Tibial nerve (tissue), 4 donors: ENCODE measurements around the gene ERBIN. TPM values are rescaled to one million over a fixed set of nuclear protein-coding genes. Genes with fewer than 3 reads are reported as not detected.

Experiments used
- DNase-seq, 2 donors: peaks; one replicate each; pipeline ENCODE4 v3.0.0-alpha.2; 2019; ENCODE audit warnings: low spot score in 2 of 2
- H3K27ac ChIP-seq, 4 donors: fragments of 200-600 bp; sonication (generic) in 3 of 4; one replicate each; pipeline ENCODE4 v1.5.1; 2017 to 2019; ENCODE audit warnings: mild to moderate bottlenecking in 1 of 4
- H3K27me3 ChIP-seq, 2 donors: fragments of 200-600 bp; sonication (generic) in 1 of 2; one replicate each; pipeline versions ENCODE4 v1.5.1 to v1.6.0; 2017 to 2019
- H3K36me3 ChIP-seq, 3 donors: fragments of 200-600 bp; sonication (generic); one replicate each; pipeline ENCODE4 v1.5.1; 2018 to 2019
- H3K4me1 ChIP-seq, 4 donors: fragments of 200-600 bp; sonication (generic) in 3 of 4; one replicate each; pipeline ENCODE4 v1.5.1; 2017 to 2019
- H3K4me3 ChIP-seq, 4 donors: fragments of 200-600 bp; sonication (generic) in 3 of 4; one replicate each; pipeline ENCODE4 v1.5.1; 2017 to 2019; ENCODE audit warnings: mild to moderate bottlenecking in 1 of 4, moderate library complexity in 1 of 4
- H3K9me3 ChIP-seq, 4 donors: fragments of 200-600 bp; sonication (generic) in 3 of 4; one replicate each; pipeline ENCODE4 v1.5.1; 2017 to 2019
- EP300 ChIP-seq, 2 donors: sonication (generic); formaldehyde crosslinking; IDR thresholded peaks; one replicate each; pipeline ENCODE4 v1.6.1; 2017; ENCODE audit warnings: antibody characterized with exemption in 2 of 2, mild to moderate bottlenecking in 1 of 2
- POLR2A ChIP-seq, 2 donors: fragments of 450-650 bp; IDR thresholded peaks; one replicate each; pipeline ENCODE4 v1.6.1; 2017; ENCODE audit warnings: antibody characterized with exemption in 2 of 2, mild to moderate bottlenecking in 2 of 2, moderate library complexity in 2 of 2
- WGBS, 2 donors: methylation state at CpG; one replicate each; pipeline ENCODE4 v1.1.5; 2018; 5-methylcytosine and 5-hydroxymethylcytosine counted together
- total RNA-seq, 4 donors: library from RNA; depleted of rRNA; stranded (reverse); fragments of >200 nt; gene quantifications; one replicate each; pipeline ENCODE4 v1.1.0, GENCODE V29; 2016
- TF ChIP-seq, protein P1 (sequence below), 5 experiments: fragments of 200-600 bp in 3 of 5; fragments of 450-650 bp in 2 of 5; sonication (generic) in 3 of 5; IDR thresholded peaks; one replicate each; pipeline ENCODE4 v1.5.1; 2016 to 2019; ENCODE audit warnings: antibody characterized with exemption in 5 of 5, mild to moderate bottlenecking in 3 of 5, moderate library complexity in 2 of 5

ERBIN gene
- total RNA-seq, 4 donors from 2014 or later = 59.6 to 81.1 (median 66.5) TPM

DNA sequence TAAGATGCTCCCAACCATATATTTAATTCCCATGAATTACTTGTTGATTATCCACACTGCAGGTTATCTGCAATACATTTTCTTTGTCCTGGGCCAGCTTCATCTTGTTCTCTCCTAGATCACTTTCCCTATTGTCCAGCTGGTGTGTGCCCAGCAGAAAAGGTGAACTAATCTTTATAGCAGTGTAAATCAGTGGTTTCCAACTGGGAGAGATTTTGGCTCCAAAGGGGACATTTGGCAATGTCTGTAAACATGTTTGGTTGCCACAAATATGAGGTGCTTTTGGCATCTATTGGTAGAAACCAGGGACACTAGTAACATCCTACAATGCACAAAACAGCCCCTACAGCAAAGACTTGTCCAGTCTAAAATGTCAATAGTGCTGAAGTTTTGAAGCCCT is 20.1 kb upstream of the ERBIN start:
- Histone ChIP-seq H3K4me1 (no peaks in the 10 kb centered on the region), H3K9me3 (no peaks in the 10 kb centered on the region), H3K4me3 (no peak overlapping the region), H3K36me3 (no peaks in the 10 kb centered on the region), H3K27me3 (no peaks in the 10 kb centered on the region), H3K27ac (no peak overlapping the region)
- TF ChIP-seq, protein P1, sequence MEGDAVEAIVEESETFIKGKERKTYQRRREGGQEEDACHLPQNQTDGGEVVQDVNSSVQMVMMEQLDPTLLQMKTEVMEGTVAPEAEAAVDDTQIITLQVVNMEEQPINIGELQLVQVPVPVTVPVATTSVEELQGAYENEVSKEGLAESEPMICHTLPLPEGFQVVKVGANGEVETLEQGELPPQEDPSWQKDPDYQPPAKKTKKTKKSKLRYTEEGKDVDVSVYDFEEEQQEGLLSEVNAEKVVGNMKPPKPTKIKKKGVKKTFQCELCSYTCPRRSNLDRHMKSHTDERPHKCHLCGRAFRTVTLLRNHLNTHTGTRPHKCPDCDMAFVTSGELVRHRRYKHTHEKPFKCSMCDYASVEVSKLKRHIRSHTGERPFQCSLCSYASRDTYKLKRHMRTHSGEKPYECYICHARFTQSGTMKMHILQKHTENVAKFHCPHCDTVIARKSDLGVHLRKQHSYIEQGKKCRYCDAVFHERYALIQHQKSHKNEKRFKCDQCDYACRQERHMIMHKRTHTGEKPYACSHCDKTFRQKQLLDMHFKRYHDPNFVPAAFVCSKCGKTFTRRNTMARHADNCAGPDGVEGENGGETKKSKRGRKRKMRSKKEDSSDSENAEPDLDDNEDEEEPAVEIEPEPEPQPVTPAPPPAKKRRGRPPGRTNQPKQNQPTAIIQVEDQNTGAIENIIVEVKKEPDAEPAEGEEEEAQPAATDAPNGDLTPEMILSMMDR (IDR thresholded peaks at IDR 0.05) = no peak
- DNase-seq = no peak

DNA sequence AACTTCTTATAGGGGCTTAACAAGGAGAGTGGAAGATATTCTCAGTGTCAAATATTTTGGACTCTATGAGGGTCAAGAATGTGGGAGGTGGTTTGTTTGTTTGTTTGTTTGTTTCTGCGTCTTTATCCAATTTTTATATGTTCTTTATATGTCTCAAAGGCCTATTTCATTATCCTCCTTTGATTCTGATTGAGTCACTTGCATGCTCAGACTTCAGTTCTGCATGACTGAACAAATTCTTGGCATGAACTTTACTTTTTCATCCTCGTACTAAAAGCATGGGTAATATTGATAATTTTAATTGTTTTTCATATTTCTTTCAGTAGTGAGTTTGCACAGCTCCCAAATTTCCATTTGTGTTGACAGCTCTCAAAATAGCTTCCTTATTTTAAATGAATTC is 19.2 kb upstream of the ERBIN start:
- WGBS, 2 donors = 35 to 44% methylated on average over 2 of the region's 2 CpGs
- H3K36me3 ChIP-seq = no peaks in the 10 kb centered on the region
- TF ChIP-seq EP300 (IDR thresholded peaks at IDR 0.05) = no peak
- TF ChIP-seq, protein P1 (IDR thresholded peaks at IDR 0.05) = no peak
- no peak for TF ChIP-seq POLR2A (IDR thresholded peaks at IDR 0.05)
- no peak overlapping the region for H3K4me3 ChIP-seq
- no peaks in the 10 kb centered on the region for H3K4me1 ChIP-seq
- no peak overlapping the region for H3K27ac ChIP-seq
- H3K27me3 ChIP-seq = no peaks in the 10 kb centered on the region
- H3K9me3 ChIP-seq = no peaks in the 10 kb centered on the region
- DNase-seq = no peak

DNA sequence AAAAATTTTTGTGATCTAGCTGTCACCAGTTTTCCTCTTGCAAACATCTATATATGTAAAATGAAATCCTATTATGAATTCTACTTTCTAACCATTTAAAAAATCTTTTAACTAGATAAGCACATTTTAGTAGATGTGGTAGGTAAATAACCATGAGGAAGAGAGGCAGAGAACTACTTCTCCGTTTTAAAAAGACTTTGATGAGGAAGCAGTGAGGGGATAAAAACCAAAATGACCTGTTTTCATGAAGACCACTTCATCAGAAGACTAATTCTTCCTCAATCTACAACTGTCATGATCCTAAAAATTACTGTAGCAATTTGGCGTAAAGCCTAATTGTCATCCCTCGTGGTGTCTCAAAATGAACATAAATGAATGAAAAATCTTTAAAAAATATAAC is 15.7 kb upstream of the ERBIN start:
- H3K27ac ChIP-seq = no peak overlapping the region
- WGBS, 2 donors = 72 to 73% methylated on average over 3 of the region's 3 CpGs
- TF ChIP-seq, protein P1 (IDR thresholded peaks at IDR 0.05) = no peak
- TF ChIP-seq EP300 (IDR thresholded peaks at IDR 0.05) (no peak), POLR2A (IDR thresholded peaks at IDR 0.05) (no peak)

DNA sequence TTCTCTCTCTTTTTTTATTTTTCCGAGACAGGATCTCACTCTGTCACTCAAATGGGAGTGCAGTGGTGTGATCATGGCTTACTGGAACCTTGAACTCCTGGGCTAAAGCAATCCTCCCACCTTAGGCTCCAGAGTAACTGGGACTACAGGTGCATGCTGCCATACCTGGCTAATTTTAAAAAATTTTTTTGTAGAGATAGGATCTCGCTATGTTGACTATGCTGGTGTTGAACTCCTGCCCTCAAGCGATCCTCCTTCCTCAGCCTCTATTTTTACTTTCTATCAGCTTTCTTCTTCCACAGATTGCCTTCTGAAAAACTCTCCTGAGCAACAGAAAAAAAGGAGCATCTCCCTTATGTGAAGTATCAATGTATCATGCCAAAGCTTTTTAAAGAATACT is 14.1 kb upstream of the ERBIN start:
- no peaks in the 10 kb centered on the region for H3K27me3 ChIP-seq
- TF ChIP-seq, protein P1 (IDR thresholded peaks at IDR 0.05) = no peak
- TF ChIP-seq EP300 (IDR thresholded peaks at IDR 0.05) (no peak), POLR2A (IDR thresholded peaks at IDR 0.05) (no peak)
- no peaks in the 10 kb centered on the region for H3K36me3 ChIP-seq
- H3K4me1 ChIP-seq = peaks cover 0 to 24% (median 0%) of the 10 kb centered on the region in 4 donors
- WGBS, 2 donors = 95 to 98% methylated on average over 3 of the region's 3 CpGs
- no peak for DNase-seq
- H3K9me3 ChIP-seq = no peaks in the 10 kb centered on the region
- H3K27ac ChIP-seq = peak overlapping the region in 2 of 4 donors; percentile 42 to 46
- H3K4me3 ChIP-seq = no peak overlapping the region

More for the DNA sequence above, 15.7 kb upstream of the ERBIN start:
- no peak for DNase-seq
- H3K36me3 ChIP-seq = no peaks in the 10 kb centered on the region
- H3K27me3 ChIP-seq = no peaks in the 10 kb centered on the region
- no peak overlapping the region for H3K4me3 ChIP-seq
- no peaks in the 10 kb centered on the region for H3K9me3 ChIP-seq
- H3K4me1 ChIP-seq = peaks cover 0 to 24% (median 0%) of the 10 kb centered on the region in 4 donors

DNA sequence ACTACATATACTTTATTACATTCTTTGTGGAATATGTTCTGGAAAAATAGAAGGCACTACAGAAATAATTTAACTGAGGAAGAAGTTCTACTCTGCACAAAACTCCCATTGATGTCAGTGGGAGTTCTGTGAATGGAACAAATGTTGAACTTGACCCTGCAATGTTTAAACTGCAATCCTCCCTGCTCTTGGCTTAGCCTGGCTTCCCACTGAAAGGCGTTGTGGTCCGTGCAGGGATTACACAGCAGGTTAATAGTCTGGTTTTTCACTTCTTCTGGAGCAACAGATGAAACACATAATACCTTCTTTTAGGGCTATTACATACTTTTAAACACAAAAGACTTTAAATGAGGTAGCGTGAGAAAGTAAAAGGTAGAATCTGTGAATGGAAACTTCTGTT is 12.9 kb upstream of the ERBIN start:
- Histone ChIP-seq H3K27ac (peak overlapping the region; percentile 5 to 46 (median 36)), H3K36me3 (no peaks in the 10 kb centered on the region), H3K4me1 (peaks cover 0 to 24% (median 0%) of the 10 kb centered on the region in 4 donors), H3K27me3 (no peaks in the 10 kb centered on the region), H3K9me3 (no peaks in the 10 kb centered on the region), H3K4me3 (no peak overlapping the region)
- WGBS, 2 donors = 35 to 36% methylated on average over 3 of the region's 3 CpGs
- peak in 1 of 2 donors; percentile 31 for TF ChIP-seq EP300 (IDR thresholded peaks at IDR 0.05)
- TF ChIP-seq, protein P1 (IDR thresholded peaks at IDR 0.05) = no peak
- peak in 1 of 2 donors; percentile 9 for DNase-seq
